ENCODE measurements around the gene CLDN5.
"Not testable (repeated sequence)": the region's sequence is repeated elsewhere in the genome, so short reads cannot be mapped to it uniquely, and the experiment has no call there.

The CLDN5 gene

GRCh38 chr22:19524170-19525115 lies at the start of gene CLDN5:
Gene CLDN5, minus strand, starts transcription at chr22:19524410. Its CDS starts 155 bp downstream, at chr22:19524255.
- DNase-seq: no peak

- no peak for DNase-seq
Measured at GRCh38 chr22:19571995-19572394, 47.8 kb upstream of the CLDN5 start.

DNA sequence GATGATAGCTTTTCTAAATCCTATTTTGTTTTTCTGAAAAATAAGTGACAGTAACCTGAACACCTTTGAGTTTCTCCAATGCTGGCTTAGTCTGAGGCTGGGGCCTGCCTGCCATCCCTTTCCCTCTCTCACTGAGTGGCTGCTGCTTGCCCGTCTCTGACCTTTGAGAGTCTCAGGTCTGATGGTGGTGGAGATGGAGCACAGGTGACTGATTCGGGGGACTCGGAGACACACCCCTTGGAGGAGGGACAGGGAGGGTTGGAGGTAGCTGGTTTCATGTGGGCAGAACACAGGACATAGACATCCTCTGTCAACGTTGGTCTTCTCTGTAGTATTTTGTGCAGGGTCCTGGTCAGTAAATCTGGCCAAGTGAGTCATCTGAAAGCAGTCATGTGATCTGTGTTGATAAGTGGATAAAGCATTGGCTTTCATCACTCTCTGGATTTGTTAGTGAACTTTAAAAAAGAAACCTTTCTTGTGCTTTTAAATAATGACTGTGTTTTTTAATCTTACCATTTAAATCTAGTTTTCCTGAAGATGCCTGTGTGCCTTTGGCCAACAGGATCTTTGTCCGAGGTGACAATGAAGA lies 47.1 kb upstream of the CLDN5 start:
- DNase-seq: no peak

DNA sequence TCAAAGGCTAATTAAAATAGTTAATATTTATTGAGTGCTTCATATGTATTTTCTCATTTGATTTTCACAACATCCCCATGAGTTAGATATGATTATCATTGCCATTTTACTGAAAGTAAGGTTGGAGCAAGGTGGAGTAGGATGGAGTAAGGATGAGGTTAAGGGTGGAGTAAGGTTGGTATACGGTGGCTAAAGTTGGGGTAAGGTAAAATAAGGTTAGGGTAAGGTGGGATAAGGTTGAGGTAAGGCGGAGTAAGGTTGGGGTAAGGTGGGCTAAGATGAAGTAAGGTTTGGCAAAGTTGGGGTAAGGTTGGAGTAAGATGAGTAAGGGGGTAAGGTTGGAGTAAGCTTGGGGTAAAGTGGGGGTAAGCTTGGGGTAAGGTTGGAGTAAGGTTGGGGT lies 45.8 kb upstream of the CLDN5 start:
- DNase-seq: no peak

DNA sequence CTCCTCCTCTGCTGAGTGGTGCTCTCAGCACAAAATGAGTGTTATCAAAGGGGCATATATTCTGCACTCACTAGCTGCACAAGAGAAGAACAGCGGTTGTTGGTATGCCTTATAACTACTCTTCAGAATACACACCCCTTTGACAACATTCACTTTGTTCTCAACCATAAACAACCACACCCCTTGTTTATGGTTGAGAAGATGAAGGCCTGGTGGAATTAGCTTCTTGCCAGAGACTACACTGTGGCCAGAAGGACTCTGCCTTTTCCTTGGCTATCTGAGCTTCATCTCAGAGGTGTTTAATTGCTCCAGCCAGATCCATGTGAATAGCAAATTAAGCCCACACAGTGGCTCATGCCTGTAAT lies 45.0 kb upstream of the CLDN5 start:
- no peak for DNase-seq

- DNase-seq: no peak
Measured at GRCh38 chr22:19568337-19569275, 44.4 kb upstream of the CLDN5 start.

DNA sequence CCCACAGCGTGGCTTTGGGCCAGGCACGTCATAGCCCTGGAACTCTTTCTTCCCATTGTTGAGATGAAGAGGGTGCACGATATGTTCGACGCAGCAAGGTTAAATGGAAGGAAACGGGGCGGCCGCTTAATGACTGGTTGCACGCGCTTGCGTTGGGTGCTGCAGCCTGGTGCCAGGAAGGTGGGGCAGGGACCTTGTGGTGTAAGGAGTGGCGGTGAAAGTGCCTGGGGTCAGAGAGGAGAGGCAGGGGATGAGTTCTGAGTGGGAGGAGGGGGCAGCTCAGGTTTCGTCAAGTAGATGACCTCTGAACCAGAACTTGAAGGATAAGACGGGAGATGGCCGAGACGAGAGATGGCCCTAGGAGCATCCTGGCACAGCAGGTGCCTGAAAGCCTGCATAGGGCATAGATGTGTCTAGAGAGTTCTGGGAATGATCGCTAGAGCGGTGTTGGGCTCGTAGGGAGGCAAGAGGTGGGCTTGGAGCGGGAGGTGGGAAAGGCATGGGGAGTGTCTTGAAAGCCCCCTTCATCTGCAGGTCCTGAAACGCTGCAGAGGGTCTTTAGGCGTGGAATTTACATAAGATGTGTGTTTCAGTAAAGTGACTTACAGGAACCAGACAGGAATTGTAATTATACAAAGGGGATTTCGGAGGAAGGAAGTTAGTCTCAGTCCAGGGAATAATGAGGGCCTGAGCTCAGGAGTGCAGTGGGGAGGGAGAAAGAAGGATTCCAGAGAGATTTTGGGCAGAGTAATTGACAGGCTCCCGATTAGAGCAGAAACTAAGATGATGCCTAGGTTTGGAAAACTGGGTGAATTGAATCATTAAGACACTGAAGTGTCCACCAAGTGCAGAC lies 43.2 kb upstream of the CLDN5 start:
- no peak for DNase-seq

GRCh38 chr22:19566279-19567156 lies 42.3 kb upstream of the CLDN5 start:
- DNase-seq: no peak

GRCh38 chr22:19565382-19566278 lies 41.4 kb upstream of the CLDN5 start:
- DNase-seq: no peak

GRCh38 chr22:19559956-19560355 lies 35.7 kb upstream of the CLDN5 start:
- no peak for DNase-seq

- no peak for DNase-seq
Measured at GRCh38 chr22:19559324-19559811, 35.2 kb upstream of the CLDN5 start.

- DNase-seq: no peak
Measured at GRCh38 chr22:19556963-19557545, 32.8 kb upstream of the CLDN5 start.

- no peak for DNase-seq
Measured at GRCh38 chr22:19555651-19556050, 31.4 kb upstream of the CLDN5 start.

DNA sequence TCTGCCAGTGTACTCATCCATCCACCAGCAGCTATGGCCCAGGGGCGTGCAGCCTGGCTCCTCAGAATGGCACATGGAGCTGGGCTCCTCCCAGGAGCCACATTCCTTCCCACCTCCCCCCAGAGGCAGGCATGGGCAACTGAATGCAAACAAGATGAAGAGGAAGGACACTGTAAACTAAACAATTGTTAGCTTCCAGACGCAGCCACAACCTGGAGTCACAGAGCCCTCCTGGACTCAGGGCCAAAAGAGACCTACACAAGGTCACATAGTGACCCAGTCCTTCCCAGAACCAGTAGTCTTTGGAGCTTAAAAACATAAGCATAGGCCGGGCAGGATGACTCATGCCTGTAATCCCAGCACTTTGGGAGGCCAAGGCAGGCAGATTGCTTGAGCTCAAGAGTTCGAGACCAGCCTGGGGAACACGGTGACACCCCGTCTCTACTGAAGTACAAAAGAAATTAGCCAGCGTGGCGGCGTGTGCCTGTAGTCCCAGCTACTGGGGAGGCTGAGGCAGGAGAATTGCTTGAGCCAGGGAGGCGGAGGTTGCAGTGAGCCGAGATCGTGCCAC lies 30.7 kb upstream of the CLDN5 start:
- no peak for DNase-seq

DNA sequence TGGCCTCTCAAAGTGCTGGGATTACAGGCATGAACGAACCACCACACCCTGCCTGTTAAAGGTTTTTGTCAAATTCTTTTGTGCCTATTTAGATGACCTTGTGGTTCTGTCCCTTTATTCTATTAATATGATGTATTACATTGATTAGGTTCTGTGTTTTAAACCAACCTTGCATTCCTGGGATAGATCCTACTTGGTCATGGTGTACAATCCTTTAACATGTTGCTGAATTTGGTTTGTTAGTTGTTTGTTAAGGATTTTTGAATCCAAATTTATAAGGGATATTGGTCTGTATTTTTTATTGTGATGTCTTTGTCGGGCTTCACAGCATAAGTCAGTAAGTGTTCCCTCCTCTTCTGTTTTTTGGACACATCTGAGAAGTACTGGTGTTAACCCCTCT lies 29.0 kb upstream of the CLDN5 start:
- no peak for DNase-seq

GRCh38 chr22:19550382-19550781 lies 26.2 kb upstream of the CLDN5 start:
- no peak for DNase-seq

DNA sequence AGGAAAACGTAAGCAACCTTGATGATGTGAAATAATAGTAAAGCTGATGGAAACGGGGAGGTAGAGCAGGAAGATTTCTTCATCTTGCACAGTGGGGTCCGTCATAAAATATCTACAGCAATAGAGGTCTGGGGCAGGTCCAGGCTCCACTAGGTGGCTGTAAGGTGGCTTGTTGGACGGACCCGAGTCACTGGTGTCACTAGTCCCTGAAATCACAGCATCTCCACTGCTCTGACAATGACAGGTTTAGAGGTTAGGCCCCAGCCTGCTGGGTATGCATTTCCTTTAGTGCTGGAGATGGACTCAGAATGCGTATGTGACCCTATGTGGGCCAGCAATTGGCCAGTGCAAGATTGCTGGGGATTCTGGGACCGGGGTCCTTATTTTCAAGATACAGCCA lies 25.2 kb upstream of the CLDN5 start:
- DNase-seq: no peak

- DNase-seq: no peak
Measured at GRCh38 chr22:19548964-19549363, 24.8 kb upstream of the CLDN5 start.

DNA sequence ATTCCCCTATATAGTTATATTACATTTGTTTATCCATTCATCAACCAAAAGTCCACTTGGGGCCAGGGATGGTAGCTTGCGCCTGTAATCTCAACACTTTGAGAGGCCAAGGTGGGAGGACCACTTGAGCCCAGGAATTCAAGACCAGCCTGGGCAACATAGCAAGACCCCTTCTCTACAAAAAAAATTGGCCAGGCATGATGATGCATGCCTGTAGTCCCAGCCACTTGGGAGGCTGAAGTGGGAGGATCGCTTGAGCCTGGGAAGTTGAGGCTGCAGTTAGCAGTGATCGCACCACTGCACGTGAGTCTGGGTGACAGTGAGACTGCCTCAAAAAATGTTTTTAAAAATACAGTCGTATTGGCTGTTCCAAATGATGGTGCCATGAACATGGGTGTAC lies 24.2 kb upstream of the CLDN5 start:
- DNase-seq: not testable (repeated sequence)
